GM12892 (cell line): ENCODE data around the gene TMIGD3.

Experiments
- POLR2A ChIP-seq: IDR thresholded peaks from 2 replicates; pipeline ENCODE4 v1.6.1; 2011; ENCODE audit warnings: low read depth, low read length, control low read depth
- POLR2AphosphoS5 ChIP-seq: IDR thresholded peaks from 2 replicates; pipeline ENCODE4 v1.6.1; 2011; ENCODE audit warnings: low read depth, low read length, control low read depth
- TAF1 ChIP-seq: IDR thresholded peaks from 2 replicates; pipeline ENCODE4 v1.6.1; 2011; ENCODE audit warnings: low read depth, mild to moderate bottlenecking, control low read depth, low read length, borderline replicate concordance

GRCh38 chr1:111542187-111542586 lies 38.8 kb upstream of the TMIGD3 start:
- no peak for TF ChIP-seq TAF1
- no peak for TF ChIP-seq POLR2A
- no peak for TF ChIP-seq POLR2AphosphoS5
